Parathyroid adenoma (tissue), 2 donors: ENCODE results near the gene TIGD6.
A peak's percentile ranks its signal among the peaks of the same experiment; 100 is the strongest.

Source experiments
- H2AFZ ChIP-seq: fragments of 300-600 bp; sonication (generic); one replicate; pipeline ENCODE4 v1.7.0; 2017; ENCODE audit warnings: antibody characterized with exemption, mild to moderate bottlenecking
- H3K27ac ChIP-seq: fragments of 300-600 bp; sonication (generic); one replicate; pipeline ENCODE4 v1.7.0; 2017
- H3K27me3 ChIP-seq: fragments of 300-600 bp; sonication (generic); one replicate; pipeline ENCODE4 v1.7.0; 2017; ENCODE audit warnings: low read length; ENCODE audit not compliant: control insufficient read depth, insufficient read depth
- H3K36me3 ChIP-seq: fragments of 300-600 bp; sonication (generic); one replicate; pipeline ENCODE4 v1.7.0; 2017; ENCODE audit warnings: low read length; ENCODE audit not compliant: control insufficient read depth, insufficient read depth
- H3K4me1 ChIP-seq: fragments of 300-600 bp; sonication (generic); one replicate; pipeline ENCODE4 v1.7.0; 2017; ENCODE audit warnings: control low read depth
- H3K4me2 ChIP-seq: fragments of 300-600 bp; sonication (generic); one replicate; pipeline ENCODE4 v1.7.0; 2017; ENCODE audit warnings: low read length
- H3K4me3 ChIP-seq: fragments of 300-600 bp; sonication (generic); one replicate; pipeline ENCODE4 v1.7.0; 2017; ENCODE audit warnings: low read depth, low read length
- H3K79me2 ChIP-seq: fragments of 300-600 bp; sonication (generic); one replicate; pipeline ENCODE4 v1.7.0; 2017; ENCODE audit warnings: control low read depth
- H3K9ac ChIP-seq: fragments of 300-600 bp; sonication (generic); one replicate; pipeline ENCODE4 v1.7.0; 2017; ENCODE audit warnings: mild to moderate bottlenecking
- H3K9me3 ChIP-seq: fragments of 300-600 bp; sonication (generic); one replicate; pipeline ENCODE4 v1.7.0; 2017; ENCODE audit warnings: low read length; ENCODE audit not compliant: control insufficient read depth
- TF ChIP-seq, protein P1 (sequence below): fragments of 300-600 bp; sonication (generic); IDR thresholded peaks from one replicate; pipeline ENCODE4 v1.7.0; 2017; ENCODE audit warnings: antibody characterized with exemption, mild to moderate bottlenecking
- donor health status: primary hyperparathyroidism.

The TIGD6 gene

DNA sequence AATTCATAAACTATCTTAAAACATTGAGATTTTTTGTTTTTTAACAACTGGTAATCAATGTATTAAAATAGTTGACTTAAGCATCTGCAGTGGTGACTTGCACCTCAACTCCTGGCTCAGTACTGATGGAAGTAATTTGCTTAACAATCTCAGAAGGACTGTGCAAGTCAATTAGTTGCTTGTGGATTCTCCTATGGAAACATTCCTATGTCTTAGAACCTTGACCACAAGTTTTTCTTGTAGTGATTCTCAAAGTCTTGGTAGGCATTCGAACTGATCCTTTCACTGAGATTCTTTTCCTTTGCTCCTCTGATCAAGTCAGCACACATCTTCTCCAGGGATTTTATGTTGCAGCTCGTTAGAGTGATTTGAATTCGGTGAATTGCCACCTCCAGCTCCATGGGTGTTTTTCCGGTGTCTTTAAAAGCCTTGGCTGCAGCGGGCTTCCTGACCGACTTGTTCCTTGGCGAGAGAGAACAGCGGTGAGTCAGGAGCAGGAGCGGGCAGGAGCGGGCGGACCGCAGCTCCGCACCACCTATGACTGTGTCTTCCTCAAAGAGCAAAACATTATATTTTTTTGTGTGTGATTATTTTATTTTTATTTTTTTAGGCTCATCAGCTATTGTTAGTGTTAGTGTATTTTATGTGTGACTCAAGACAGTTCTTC is 21.2 kb upstream of the TIGD6 start:
- Histone ChIP-seq H3K79me2 (peaks cover 20% of the 10 kb centered on the region), H3K9me3 (no peaks in the 10 kb centered on the region), H3K4me3 (peak overlapping the region; percentile 33), H3K9ac (no peak overlapping the region), H2AFZ (no peak overlapping the region), H3K4me2 (peak overlapping the region; percentile 32), H3K27me3 (no peaks in the 10 kb centered on the region), H3K36me3 (peaks cover 4% of the 10 kb centered on the region), H3K27ac (peak overlapping the region; percentile 34), H3K4me1 (peaks cover 6% of the 10 kb centered on the region)
- TF ChIP-seq, protein P1, sequence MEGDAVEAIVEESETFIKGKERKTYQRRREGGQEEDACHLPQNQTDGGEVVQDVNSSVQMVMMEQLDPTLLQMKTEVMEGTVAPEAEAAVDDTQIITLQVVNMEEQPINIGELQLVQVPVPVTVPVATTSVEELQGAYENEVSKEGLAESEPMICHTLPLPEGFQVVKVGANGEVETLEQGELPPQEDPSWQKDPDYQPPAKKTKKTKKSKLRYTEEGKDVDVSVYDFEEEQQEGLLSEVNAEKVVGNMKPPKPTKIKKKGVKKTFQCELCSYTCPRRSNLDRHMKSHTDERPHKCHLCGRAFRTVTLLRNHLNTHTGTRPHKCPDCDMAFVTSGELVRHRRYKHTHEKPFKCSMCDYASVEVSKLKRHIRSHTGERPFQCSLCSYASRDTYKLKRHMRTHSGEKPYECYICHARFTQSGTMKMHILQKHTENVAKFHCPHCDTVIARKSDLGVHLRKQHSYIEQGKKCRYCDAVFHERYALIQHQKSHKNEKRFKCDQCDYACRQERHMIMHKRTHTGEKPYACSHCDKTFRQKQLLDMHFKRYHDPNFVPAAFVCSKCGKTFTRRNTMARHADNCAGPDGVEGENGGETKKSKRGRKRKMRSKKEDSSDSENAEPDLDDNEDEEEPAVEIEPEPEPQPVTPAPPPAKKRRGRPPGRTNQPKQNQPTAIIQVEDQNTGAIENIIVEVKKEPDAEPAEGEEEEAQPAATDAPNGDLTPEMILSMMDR = no peak

DNA sequence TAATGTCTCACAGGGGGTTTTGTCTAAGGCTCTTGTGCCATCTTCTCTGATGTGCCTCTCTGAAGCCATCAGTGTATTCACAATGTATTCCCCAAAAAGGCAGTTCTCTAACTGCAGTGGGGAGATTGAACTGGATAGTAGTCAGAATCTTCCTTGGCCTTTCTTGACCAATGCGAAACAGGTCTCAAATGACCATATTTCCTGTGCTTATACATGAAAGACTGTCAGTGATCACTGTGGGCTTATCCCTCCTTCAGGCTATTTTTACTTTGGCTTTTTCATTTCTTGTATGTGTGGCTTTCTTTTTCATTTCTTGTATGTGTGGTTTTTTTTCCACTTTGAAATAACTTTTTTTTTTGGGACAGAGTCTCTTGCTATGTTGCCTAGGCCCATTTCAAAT is 19.8 kb upstream of the TIGD6 start:
- H2AFZ ChIP-seq = no peak overlapping the region
- TF ChIP-seq, protein P1 = no peak
- H3K27ac ChIP-seq = peak overlapping the region; percentile 1
- no peaks in the 10 kb centered on the region for H3K9me3 ChIP-seq
- peak overlapping the region; percentile 6 for H3K4me2 ChIP-seq
- no peak overlapping the region for H3K4me3 ChIP-seq
- H3K4me1 ChIP-seq = peaks cover 6% of the 10 kb centered on the region
- no peaks in the 10 kb centered on the region for H3K27me3 ChIP-seq
- H3K79me2 ChIP-seq = peaks cover 20% of the 10 kb centered on the region
- peaks cover 4% of the 10 kb centered on the region for H3K36me3 ChIP-seq
- H3K9ac ChIP-seq = no peak overlapping the region

DNA sequence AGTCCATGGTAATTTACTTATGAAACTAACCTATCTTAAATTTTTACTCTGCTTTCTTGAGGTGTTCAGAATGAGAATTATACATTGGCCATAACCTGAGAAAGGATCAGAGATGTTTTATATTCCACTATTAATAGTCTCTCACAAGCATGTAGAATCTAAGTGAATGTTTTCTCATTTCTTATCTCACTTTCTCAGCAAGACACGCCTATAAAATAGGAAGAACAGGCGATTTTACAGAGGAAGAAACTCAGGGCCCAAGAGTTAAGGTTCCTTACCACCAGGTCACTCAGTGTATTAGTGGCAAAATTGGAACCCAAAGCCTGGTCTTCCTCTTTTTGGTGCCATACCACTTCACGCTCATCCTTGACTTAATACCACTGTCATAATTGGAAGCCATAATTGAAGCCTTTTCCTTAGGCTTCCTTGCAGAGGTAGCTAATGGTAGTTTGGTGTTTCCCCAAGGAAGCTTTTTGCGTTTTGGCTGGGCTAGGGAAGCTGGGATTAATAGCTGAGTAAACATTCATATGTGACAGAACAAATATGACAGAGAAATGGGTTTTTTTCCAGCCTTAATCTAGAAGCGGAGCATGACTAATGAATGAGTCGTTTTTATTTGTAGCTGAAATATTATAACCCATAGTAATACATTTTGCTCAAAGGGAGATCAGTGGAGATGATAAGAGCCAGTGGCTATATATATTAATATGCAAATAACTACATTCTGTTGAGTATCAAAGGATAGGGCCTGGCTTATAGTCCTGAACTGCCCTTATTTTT is 17.0 kb upstream of the TIGD6 start:
- H3K36me3 ChIP-seq = peaks cover 4% of the 10 kb centered on the region
- H2AFZ ChIP-seq = no peak overlapping the region
- H3K79me2 ChIP-seq = peaks cover 35% of the 10 kb centered on the region
- no peak overlapping the region for H3K9ac ChIP-seq
- H3K4me3 ChIP-seq = no peak overlapping the region
- no peak overlapping the region for H3K27ac ChIP-seq
- H3K4me2 ChIP-seq = peak overlapping the region; percentile 11
- H3K27me3 ChIP-seq = no peaks in the 10 kb centered on the region
- no peaks in the 10 kb centered on the region for H3K9me3 ChIP-seq
- TF ChIP-seq, protein P1 = no peak
- H3K4me1 ChIP-seq = peaks cover 4% of the 10 kb centered on the region

DNA sequence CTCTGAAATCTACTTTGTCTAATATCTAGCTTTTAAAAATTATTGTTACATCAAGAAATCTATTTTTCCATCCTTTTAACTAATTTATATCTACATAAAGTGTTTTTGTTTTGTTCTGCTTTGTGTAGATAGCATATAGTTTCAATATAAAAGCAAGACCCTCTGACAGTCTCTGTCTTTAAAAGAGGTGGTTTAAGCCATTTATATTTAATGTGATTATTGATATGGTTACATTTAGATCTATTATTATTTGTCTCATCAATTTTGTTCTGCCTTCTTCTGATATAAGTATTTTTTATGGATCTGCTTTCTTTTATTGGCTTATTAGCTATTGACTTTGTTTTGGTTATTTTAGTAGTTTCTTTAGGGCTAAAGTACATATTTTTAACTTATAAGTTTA is 16.1 kb upstream of the TIGD6 start:
- H3K9ac ChIP-seq = no peak overlapping the region
- H3K9me3 ChIP-seq = no peaks in the 10 kb centered on the region
- H3K79me2 ChIP-seq = peaks cover 35% of the 10 kb centered on the region
- H3K36me3 ChIP-seq = peaks cover 4% of the 10 kb centered on the region
- no peak overlapping the region for H3K4me3 ChIP-seq
- no peaks in the 10 kb centered on the region for H3K27me3 ChIP-seq
- H3K4me2 ChIP-seq = peak overlapping the region; percentile 11
- no peak overlapping the region for H2AFZ ChIP-seq
- TF ChIP-seq, protein P1 = no peak
- H3K27ac ChIP-seq = no peak overlapping the region
- H3K4me1 ChIP-seq = no peaks in the 10 kb centered on the region
